ENCODE results near the gene SLC1A2. TPM values are rescaled to one million over a fixed set of nuclear protein-coding genes. Genes with fewer than 3 reads are reported as not detected.

The SLC1A2 gene
- total RNA-seq, 1 donor from 2014 or later: 0.10 TPM

DNA sequence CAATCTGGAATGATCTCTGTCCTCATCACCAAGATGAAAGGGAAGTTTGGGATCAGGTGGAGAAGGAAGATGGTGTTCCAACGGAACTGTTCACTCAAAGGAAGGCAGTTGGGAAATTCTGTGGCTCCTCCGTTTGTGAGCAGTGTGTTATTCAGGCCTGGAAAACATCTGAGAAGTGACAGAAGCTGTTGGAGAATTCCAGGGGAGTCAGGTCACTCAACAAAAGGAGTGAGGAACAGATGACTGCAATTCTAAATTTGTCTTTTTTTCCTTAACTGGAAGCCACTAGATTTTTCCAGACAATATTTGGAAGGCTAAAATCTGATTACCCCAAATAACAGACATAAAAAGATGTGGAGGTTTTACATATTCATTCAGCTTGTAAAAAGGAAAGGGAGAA is 172.6 kb downstream of the SLC1A2 start:
- Mint-ChIP-seq H3K27me3 (ENCODE audit: low read depth) (no peaks in the 10 kb centered on the region), H3K4me3 (ENCODE audit: unreplicated experiment) (no peak overlapping the region), H3K9me3 (ENCODE audit: low read depth) (no peaks in the 10 kb centered on the region), H3K36me3 (ENCODE audit: low read depth) (no peaks in the 10 kb centered on the region), H3K27ac (ENCODE audit: unreplicated experiment) (peak overlapping the region; percentile 47), H3K4me1 (ENCODE audit: low read depth) (peaks cover 15% of the 10 kb centered on the region)
- TF ChIP-seq, protein P1, sequence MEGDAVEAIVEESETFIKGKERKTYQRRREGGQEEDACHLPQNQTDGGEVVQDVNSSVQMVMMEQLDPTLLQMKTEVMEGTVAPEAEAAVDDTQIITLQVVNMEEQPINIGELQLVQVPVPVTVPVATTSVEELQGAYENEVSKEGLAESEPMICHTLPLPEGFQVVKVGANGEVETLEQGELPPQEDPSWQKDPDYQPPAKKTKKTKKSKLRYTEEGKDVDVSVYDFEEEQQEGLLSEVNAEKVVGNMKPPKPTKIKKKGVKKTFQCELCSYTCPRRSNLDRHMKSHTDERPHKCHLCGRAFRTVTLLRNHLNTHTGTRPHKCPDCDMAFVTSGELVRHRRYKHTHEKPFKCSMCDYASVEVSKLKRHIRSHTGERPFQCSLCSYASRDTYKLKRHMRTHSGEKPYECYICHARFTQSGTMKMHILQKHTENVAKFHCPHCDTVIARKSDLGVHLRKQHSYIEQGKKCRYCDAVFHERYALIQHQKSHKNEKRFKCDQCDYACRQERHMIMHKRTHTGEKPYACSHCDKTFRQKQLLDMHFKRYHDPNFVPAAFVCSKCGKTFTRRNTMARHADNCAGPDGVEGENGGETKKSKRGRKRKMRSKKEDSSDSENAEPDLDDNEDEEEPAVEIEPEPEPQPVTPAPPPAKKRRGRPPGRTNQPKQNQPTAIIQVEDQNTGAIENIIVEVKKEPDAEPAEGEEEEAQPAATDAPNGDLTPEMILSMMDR (IDR thresholded peaks at IDR 0.05): no peak
- DNase-seq (ENCODE audit: low spot score): no peak

- H3K4me1 Mint-ChIP-seq (ENCODE audit: low read depth): peaks cover 15% of the 10 kb centered on the region
Measured at GRCh38 chr11:35245786-35246185, 173.6 kb downstream of the SLC1A2 start.

DNA sequence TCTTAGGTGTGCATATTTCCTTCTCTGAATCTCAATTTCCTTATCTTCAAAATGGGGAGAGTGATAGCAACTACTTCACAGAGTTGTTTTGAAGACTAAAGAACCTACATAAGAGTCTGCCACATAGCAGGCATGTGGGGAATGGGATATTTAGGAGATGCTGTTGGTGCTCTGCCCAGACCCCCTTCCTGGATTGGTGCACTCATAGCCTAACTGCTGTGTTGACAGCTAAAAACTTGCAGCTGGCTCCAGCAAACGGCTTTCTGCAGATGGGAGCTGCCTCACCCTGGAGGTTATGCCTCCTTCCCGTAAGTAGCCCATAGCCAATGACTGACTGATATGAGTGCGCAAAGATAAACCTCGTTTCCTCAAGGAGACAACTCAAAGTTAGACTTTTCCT is 174.3 kb downstream of the SLC1A2 start:
- no peak overlapping the region for H3K4me3 Mint-ChIP-seq (ENCODE audit: unreplicated experiment)
- H3K27me3 Mint-ChIP-seq (ENCODE audit: low read depth): no peaks in the 10 kb centered on the region
- H3K4me1 Mint-ChIP-seq (ENCODE audit: low read depth): peaks cover 15% of the 10 kb centered on the region
- DNase-seq (ENCODE audit: low spot score): no peak
- no peaks in the 10 kb centered on the region for H3K9me3 Mint-ChIP-seq (ENCODE audit: low read depth)
- H3K27ac Mint-ChIP-seq (ENCODE audit: unreplicated experiment): no peak overlapping the region
- TF ChIP-seq, protein P1 (IDR thresholded peaks at IDR 0.05): no peak
- H3K36me3 Mint-ChIP-seq (ENCODE audit: low read depth): no peaks in the 10 kb centered on the region

More at GRCh38 chr11:35245786-35246185, 173.6 kb downstream of the SLC1A2 start:
- Mint-ChIP-seq H3K9me3 (ENCODE audit: low read depth) (no peaks in the 10 kb centered on the region), H3K36me3 (ENCODE audit: low read depth) (no peaks in the 10 kb centered on the region), H3K4me3 (ENCODE audit: unreplicated experiment) (no peak overlapping the region), H3K27me3 (ENCODE audit: low read depth) (no peaks in the 10 kb centered on the region), H3K27ac (ENCODE audit: unreplicated experiment) (no peak overlapping the region)
- DNase-seq (ENCODE audit: low spot score): no peak
- TF ChIP-seq, protein P1 (IDR thresholded peaks at IDR 0.05): no peak

- no peaks in the 10 kb centered on the region for H3K9me3 Mint-ChIP-seq (ENCODE audit: low read depth)
- no peak for DNase-seq (ENCODE audit: low spot score)
- H3K27ac Mint-ChIP-seq (ENCODE audit: unreplicated experiment): no peak overlapping the region
- no peak overlapping the region for H3K4me3 Mint-ChIP-seq (ENCODE audit: unreplicated experiment)
- no peaks in the 10 kb centered on the region for H3K36me3 Mint-ChIP-seq (ENCODE audit: low read depth)
- H3K4me1 Mint-ChIP-seq (ENCODE audit: low read depth): peaks cover 19% of the 10 kb centered on the region
- no peaks in the 10 kb centered on the region for H3K27me3 Mint-ChIP-seq (ENCODE audit: low read depth)
- TF ChIP-seq, protein P1 (IDR thresholded peaks at IDR 0.05): no peak
Measured at GRCh38 chr11:35243774-35244173, 175.6 kb downstream of the SLC1A2 start.

DNA sequence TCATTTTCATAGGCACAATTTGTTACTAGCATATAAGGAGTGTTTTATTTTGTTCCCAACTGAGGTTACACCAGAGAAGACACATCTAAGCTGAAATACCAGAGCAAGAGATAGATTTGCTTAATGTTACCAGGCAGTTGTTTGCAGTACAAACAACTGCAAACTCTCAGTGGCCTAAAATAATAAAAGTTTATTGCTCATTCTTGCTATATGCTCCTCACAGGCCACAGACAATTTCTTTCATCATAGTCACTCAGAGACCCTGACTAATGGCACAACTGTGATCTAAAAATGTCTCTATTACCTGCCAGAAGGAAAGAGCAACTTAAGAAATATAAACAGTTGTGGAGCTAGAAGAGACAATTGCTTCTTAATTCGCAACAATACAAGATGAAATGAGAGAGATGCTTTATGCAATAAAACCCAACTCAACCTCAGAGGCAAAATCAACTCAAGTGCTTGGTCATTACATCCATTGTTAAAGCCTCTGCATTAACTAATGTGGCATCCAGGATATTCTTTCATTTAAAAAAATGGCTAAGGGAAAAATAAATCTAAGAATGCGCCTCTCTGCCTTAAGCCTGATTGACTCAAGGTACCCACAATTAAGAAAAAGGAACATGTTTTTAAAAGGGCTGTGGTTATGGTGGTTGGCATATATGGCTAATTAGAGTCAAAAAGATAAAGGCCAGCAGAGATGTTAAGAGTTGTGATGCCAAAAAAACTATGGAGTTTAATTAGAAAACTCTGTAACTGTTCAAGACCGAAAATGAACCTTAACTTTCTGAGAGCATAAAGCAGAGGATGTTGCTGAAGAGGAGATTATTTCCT is 176.7 kb downstream of the SLC1A2 start:
- Mint-ChIP-seq H3K4me3 (ENCODE audit: unreplicated experiment) (no peak overlapping the region), H3K36me3 (ENCODE audit: low read depth) (no peaks in the 10 kb centered on the region), H3K27ac (ENCODE audit: unreplicated experiment) (no peak overlapping the region), H3K4me1 (ENCODE audit: low read depth) (peaks cover 25% of the 10 kb centered on the region), H3K9me3 (ENCODE audit: low read depth) (no peaks in the 10 kb centered on the region), H3K27me3 (ENCODE audit: low read depth) (no peaks in the 10 kb centered on the region)
- no peak for DNase-seq (ENCODE audit: low spot score)
- TF ChIP-seq, protein P1 (IDR thresholded peaks at IDR 0.05): no peak

All from chondrocyte (in vitro differentiated cells).